ENCODE measurements around the gene KHDC1. TPM values are rescaled to one million over a fixed set of nuclear protein-coding genes. Genes with fewer than 3 reads are reported as not detected.

KHDC1 gene, protein sequence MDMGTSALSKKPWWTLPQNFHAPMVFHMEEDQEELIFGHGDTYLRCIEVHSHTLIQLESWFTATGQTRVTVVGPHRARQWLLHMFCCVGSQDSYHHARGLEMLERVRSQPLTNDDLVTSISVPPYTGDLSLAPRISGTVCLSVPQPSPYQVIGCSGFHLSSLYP
- 2.4 to 4.2 TPM (median 3.5 TPM) in 5 replicates for total RNA-seq (2022; extraction: Qiagen RNA extraction; ENCODE audit: low read depth)

DNA sequence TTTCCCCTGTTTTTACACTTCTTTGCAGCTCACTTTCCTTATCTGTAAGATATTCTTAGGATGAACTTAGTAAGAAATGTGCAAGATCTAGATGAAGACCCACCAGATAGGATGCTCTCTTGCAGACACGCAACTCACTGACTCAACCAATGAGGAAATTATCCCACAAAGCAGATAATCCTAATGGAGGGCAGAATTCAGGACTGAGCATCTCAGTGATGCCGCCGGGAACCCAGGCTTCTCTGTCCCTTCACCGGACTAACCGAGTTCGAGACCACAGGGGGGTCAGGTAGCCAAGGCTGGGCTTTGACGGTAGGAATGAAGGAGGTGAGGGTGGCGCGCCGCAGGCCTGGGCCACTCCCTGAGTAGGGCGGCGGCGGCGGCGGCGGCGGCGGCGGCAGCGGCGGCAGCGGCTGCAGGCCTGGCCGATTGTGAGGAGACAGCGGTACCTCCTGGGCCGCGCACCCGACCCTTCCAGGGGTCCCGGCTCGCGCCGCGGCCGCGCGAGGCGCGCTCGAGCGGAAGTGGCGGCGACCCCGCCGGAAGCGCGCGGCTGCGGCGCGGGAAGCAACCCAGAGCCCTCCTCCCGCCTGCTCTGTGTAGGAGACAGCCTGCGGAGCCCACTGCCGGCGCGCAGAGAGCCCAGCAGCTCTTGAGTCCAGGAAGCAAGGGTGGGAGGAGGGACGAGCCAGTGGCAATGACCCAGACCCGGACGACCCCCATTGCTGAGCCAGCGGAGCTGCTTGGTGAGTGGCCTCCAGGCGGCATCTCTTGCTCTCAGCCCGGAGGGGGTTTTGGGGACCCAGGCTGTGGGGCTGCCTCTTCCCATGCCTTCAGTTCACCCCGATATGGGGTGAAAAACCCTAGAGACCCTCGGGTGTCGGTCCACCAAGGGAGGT lies at the start of gene KHDC1:
Gene KHDC1, minus strand, starts transcription at position 526 of the 899 bp plus-strand sequence. CDS start 20,679 bp downstream, outside the sequence.

DNA sequence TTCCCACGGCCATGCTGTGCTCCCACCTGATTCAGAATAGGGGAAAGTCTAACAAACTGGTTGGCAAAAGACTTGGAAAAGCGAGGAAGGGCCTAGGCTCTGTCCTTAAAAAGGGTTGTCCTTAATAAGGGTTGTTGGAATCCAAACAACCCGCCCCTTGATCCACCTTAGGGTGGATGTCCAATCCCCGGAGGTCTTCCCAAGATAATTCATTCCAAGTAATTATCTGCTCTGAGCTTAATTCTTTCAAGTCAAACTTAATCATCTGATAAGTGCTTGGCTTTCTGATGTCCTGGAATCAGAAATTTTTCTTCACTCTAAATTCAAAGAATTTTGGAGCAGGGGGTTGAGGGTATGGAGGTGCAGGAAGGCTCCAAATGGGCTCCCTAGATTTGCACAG lies 37.6 kb downstream of the KHDC1 start, which contains the start of gene KHDC1L:
Gene KHDC1L, minus strand, starts transcription at position 101 of the 400 bp plus-strand sequence. Its CDS starts 88 bp downstream, at position 13.

Other genes with a start within 250 kb of the KHDC1 start
- 0.32 to 0.36 TPM in 2 of 5 replicates, not detected in the others for gene KHDC1L, start 37.7 kb downstream of the KHDC1 start, total RNA-seq (2022; extraction: Qiagen RNA extraction; ENCODE audit: low read depth)
- not detected in 5 replicates for gene DPPA5, start 91.1 kb upstream of the KHDC1 start, total RNA-seq (2022; extraction: Qiagen RNA extraction; ENCODE audit: low read depth)
- gene KHDC3L, start 99.5 kb upstream of the KHDC1 start, total RNA-seq (2022; extraction: Qiagen RNA extraction; ENCODE audit: low read depth), result not detected in 5 replicates
- not detected in 5 replicates for gene OOEP, start 106.7 kb upstream of the KHDC1 start, total RNA-seq (2022; extraction: Qiagen RNA extraction; ENCODE audit: low read depth)
- not detected in 5 replicates for gene DDX43, start 131.6 kb upstream of the KHDC1 start, total RNA-seq (2022; extraction: Qiagen RNA extraction; ENCODE audit: low read depth)
- gene CGAS, start 189.1 kb upstream of the KHDC1 start, total RNA-seq (2022; extraction: Qiagen RNA extraction; ENCODE audit: low read depth), result 4.4 to 5.4 TPM (median 5.0 TPM) in 5 replicates
- gene MTO1, start 198.5 kb upstream of the KHDC1 start, total RNA-seq (2022; extraction: Qiagen RNA extraction; ENCODE audit: low read depth), result 9.2 to 13.4 TPM (median 10.9 TPM) in 5 replicates

Measured in A549 treated with ZK216348 at 1 μM for 4 hours (cell line).